ENCODE measurements around the gene LRRC3. TPM values are rescaled to one million over a fixed set of nuclear protein-coding genes. Genes with fewer than 3 reads are reported as not detected.

LRRC3 gene
- total RNA-seq, 1 donor from 2014 or later = 9.1 TPM

GRCh38 chr21:44495611-44496563, 40.6 kb downstream of the LRRC3 start:
- H3K4me1 Mint-ChIP-seq (ENCODE audit: unreplicated experiment) = no peaks in the 10 kb centered on the region
- H3K27me3 Mint-ChIP-seq (ENCODE audit: unreplicated experiment) = peaks cover 3% of the 10 kb centered on the region
- no peak for TF ChIP-seq CTCF (IDR thresholded peaks at IDR 0.05; ENCODE audit: unreplicated experiment)
- peaks cover 13% of the 10 kb centered on the region for H3K9me3 Mint-ChIP-seq (ENCODE audit: unreplicated experiment)
- H3K27ac Mint-ChIP-seq (ENCODE audit: unreplicated experiment) = no peak overlapping the region
- DNase-seq (ENCODE audit: low spot score) = no peak
- peaks cover 13% of the 10 kb centered on the region for H3K36me3 Mint-ChIP-seq (ENCODE audit: low read depth, unreplicated experiment)
- H3K4me3 Mint-ChIP-seq (ENCODE audit: unreplicated experiment) = no peak overlapping the region

- H3K27ac Mint-ChIP-seq (ENCODE audit: unreplicated experiment) = no peak overlapping the region
- DNase-seq (ENCODE audit: low spot score) = no peak
- no peak for TF ChIP-seq CTCF (IDR thresholded peaks at IDR 0.05; ENCODE audit: unreplicated experiment)
- no peaks in the 10 kb centered on the region for H3K4me1 Mint-ChIP-seq (ENCODE audit: unreplicated experiment)
- peaks cover 3% of the 10 kb centered on the region for H3K27me3 Mint-ChIP-seq (ENCODE audit: unreplicated experiment)
- peaks cover 13% of the 10 kb centered on the region for H3K36me3 Mint-ChIP-seq (ENCODE audit: low read depth, unreplicated experiment)
- no peak overlapping the region for H3K4me3 Mint-ChIP-seq (ENCODE audit: unreplicated experiment)
- H3K9me3 Mint-ChIP-seq (ENCODE audit: unreplicated experiment) = peaks cover 13% of the 10 kb centered on the region
Measured at GRCh38 chr21:44496564-44497550, 41.5 kb downstream of the LRRC3 start.

DNA sequence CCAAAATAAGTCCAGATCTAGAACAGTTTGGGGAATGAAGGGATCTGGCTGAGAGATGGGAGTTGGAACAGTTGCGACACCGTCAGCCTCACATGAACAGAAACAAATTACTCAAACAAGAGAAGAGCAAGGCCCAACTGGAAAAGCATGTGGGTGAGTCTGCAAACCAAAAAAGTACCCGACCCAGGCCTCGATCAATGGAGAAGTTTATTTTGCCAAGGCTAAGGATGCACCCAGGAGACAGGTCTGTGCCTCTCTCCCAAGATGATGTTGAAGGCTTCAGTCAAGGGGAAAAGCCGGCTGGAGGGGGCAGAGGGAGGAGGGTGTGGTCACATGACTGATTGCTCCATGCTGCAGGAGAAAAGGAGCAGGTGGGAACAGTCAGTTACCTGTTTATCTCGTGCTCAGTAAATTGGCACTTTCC, 42.4 kb downstream of the LRRC3 start:
- Mint-ChIP-seq H3K27me3 (ENCODE audit: unreplicated experiment) (no peaks in the 10 kb centered on the region), H3K36me3 (ENCODE audit: low read depth, unreplicated experiment) (peaks cover 6% of the 10 kb centered on the region), H3K4me1 (ENCODE audit: unreplicated experiment) (no peaks in the 10 kb centered on the region), H3K27ac (ENCODE audit: unreplicated experiment) (no peak overlapping the region), H3K4me3 (ENCODE audit: unreplicated experiment) (no peak overlapping the region), H3K9me3 (ENCODE audit: unreplicated experiment) (peaks cover 6% of the 10 kb centered on the region)
- TF ChIP-seq CTCF (IDR thresholded peaks at IDR 0.05; ENCODE audit: unreplicated experiment) = no peak
- DNase-seq (ENCODE audit: low spot score) = no peak

DNA sequence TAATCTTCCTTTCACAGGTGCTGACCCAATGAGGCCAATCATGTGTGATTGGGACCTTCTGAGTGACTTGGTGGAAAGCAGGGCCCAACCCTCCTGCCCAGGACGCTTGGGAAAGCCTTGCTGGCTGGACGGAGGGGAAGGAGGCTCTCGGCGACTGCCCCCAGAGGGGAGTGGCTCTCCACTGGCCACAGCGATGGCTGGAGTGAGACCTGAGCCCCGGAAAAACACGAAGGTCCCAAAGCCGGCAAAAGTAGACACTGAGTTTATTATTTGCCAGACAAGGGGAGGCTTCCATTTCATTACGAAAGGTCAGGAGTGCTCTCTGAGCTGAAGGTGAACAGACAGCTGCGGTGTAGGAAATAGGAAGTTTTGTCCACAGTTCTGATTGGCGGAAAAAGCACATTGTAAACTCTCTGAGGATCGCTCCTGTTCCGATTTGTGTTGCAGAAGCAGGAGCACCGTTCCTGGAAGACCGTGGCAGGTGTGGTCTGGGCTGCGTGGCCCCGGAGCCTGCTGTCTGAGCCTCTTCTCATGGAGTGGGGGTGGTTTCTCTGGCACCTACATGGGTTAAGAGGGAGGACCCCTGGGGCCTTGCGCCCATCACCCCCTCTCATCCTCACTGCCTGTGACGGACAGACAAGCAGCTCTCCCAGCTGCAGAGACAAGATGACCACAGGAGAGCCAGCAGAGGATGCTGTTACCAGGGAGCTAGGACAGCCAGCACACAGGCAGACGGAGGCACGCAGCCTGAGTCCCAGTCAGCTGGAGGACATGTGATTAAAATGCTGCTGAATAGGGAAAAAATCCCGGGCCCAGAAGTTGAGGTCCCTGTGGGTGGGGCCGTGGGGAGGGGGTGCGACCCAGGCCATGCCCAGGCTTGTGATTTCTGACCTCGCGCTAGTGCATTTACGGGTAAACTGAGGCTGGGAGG, 43.2 kb downstream of the LRRC3 start:
- Mint-ChIP-seq H3K4me1 (ENCODE audit: unreplicated experiment) (no peaks in the 10 kb centered on the region), H3K36me3 (ENCODE audit: low read depth, unreplicated experiment) (no peaks in the 10 kb centered on the region), H3K4me3 (ENCODE audit: unreplicated experiment) (no peak overlapping the region), H3K9me3 (ENCODE audit: unreplicated experiment) (no peaks in the 10 kb centered on the region), H3K27me3 (ENCODE audit: unreplicated experiment) (no peaks in the 10 kb centered on the region), H3K27ac (ENCODE audit: unreplicated experiment) (no peak overlapping the region)
- TF ChIP-seq CTCF (IDR thresholded peaks at IDR 0.05; ENCODE audit: unreplicated experiment) = no peak
- DNase-seq (ENCODE audit: low spot score) = no peak
